ENCODE data around the gene TSTD1.
"Not testable (repeated sequence)": the region's sequence is repeated elsewhere in the genome, so short reads cannot be mapped to it uniquely, and the experiment has no call there.

GRCh38 chr1:161019111-161019660, 19.6 kb downstream of the TSTD1 start:
- TF ChIP-seq, protein P1, sequence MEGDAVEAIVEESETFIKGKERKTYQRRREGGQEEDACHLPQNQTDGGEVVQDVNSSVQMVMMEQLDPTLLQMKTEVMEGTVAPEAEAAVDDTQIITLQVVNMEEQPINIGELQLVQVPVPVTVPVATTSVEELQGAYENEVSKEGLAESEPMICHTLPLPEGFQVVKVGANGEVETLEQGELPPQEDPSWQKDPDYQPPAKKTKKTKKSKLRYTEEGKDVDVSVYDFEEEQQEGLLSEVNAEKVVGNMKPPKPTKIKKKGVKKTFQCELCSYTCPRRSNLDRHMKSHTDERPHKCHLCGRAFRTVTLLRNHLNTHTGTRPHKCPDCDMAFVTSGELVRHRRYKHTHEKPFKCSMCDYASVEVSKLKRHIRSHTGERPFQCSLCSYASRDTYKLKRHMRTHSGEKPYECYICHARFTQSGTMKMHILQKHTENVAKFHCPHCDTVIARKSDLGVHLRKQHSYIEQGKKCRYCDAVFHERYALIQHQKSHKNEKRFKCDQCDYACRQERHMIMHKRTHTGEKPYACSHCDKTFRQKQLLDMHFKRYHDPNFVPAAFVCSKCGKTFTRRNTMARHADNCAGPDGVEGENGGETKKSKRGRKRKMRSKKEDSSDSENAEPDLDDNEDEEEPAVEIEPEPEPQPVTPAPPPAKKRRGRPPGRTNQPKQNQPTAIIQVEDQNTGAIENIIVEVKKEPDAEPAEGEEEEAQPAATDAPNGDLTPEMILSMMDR (IDR thresholded peaks at IDR 0.05): not testable (repeated sequence)
- TF ChIP-seq POLR2A (IDR thresholded peaks at IDR 0.05): not testable (repeated sequence)
